AG04450 (cell line): ENCODE data around the gene ZNF512. TPM values are rescaled to one million over a fixed set of nuclear protein-coding genes. Genes with fewer than 3 reads are reported as not detected.
"Not testable (repeated sequence)": the region's sequence is repeated elsewhere in the genome, so short reads cannot be mapped to it uniquely, and the experiment has no call there.

Source experiments
- CTCF ChIA-PET: fragments of 300-600, 350-600 bp; formaldehyde crosslinking; extraction: SDS; loops from one replicate; lab custom pipeline; 2022; ENCODE audit warnings: antibody characterized with exemption, inconsistent platforms; lab: Charles Lee
- POLR2A ChIA-PET: fragments of 350-600 bp; formaldehyde crosslinking; extraction: SDS; loops from one replicate; lab custom pipeline; 2021; ENCODE audit warnings: antibody characterized with exemption, inconsistent platforms; lab: Yijun Ruan, JAX
- DNase-seq: peaks from one replicate; pipeline ENCODE4 v3.0.0-alpha.2; 2011; ENCODE audit warnings: low read depth, low spot score
- H3K27ac ChIP-seq: one replicate; pipeline ENCODE4 v1.5.1; 2012; ENCODE audit warnings: low read depth, low read length, control low read depth
- H3K27me3 ChIP-seq: one replicate; pipeline ENCODE4 v1.6.0; 2012; ENCODE audit warnings: low read length; ENCODE audit not compliant: control insufficient read depth, insufficient read depth
- H3K4me3 ChIP-seq: 2 replicates; pipeline ENCODE4 v1.5.1; 2011; ENCODE audit warnings: mild to moderate bottlenecking, low read depth, low read length, control low read depth
- H3K9me3 ChIP-seq: 2 replicates; pipeline ENCODE4 v1.5.1; 2012; ENCODE audit warnings: low read length; ENCODE audit not compliant: control insufficient read depth, insufficient read depth
- CTCF ChIP-seq: IDR thresholded peaks from 2 replicates; pipeline ENCODE4 v1.5.1; 2011; ENCODE audit warnings: low read depth, low read length, control low read depth, inconsistent platforms
- polyA plus RNA-seq: library from polyadenylated mRNA; depleted of rRNA; stranded (reverse); fragments of >200 nt; gene quantifications from 2 replicates; pipeline ENCODE4 v1.2.3, GENCODE V29; 2011

Gene ZNF512
- polyA plus RNA-seq, 1 experiment, result 63.7 TPM

DNA sequence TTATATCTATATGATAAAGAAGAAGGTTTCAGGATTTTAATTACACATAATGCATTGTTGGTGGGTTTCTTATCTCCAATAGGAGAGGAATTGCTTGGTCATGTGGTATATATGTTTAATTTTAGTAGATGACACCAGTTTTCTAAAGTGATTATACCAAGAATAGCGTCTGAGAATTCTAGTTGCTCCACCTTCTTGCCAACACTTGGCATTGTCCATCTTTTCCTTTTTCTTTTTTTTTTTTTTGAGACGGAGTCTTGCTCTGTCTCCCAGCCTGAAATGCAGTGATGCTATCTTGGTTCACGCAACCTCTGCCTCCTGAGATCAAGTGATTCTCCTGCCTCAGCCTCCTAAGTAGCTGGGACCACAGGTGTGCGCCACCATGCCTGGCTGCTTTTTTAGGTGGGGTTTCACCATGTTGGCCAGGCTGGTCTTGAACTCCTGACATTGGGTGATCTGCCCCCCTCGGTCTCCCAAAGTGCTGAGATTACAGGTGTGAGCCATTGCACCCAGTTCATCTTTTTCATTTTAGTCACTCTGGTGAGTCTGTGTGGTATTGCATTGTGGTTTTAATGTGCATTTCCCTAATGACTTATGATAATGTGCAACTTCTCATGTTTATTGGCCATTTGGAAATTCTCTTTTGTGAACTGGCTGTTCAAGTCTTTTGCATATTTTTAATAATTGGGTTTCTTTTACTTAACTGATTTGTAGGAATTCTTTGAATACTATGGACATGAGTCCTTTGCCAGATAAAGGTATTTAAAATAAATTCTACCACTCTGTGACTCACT, 37.3 kb upstream of the ZNF512 start:
- Histone ChIP-seq H3K4me3 (no peak overlapping the region), H3K9me3 (no peaks in the 10 kb centered on the region), H3K27me3 (no peaks in the 10 kb centered on the region), H3K27ac (no peak overlapping the region)
- POLR2A ChIA-PET, result no interaction called here
- TF ChIP-seq CTCF, result no peak
- CTCF ChIA-PET, result interaction anchor here (0.7 kb wide), 1 partner anchor 314 kb away, joined by 3 read pairs; no protein-coding TSS in a partner anchor
- DNase-seq, result no peak

- Histone ChIP-seq H3K4me3 (no peak overlapping the region), H3K27ac (no peak overlapping the region), H3K27me3 (peaks cover 7% of the 10 kb centered on the region), H3K9me3 (no peaks in the 10 kb centered on the region)
- DNase-seq, result no peak
- ChIA-PET POLR2A (no interaction called here), CTCF (no interaction called here)
- no peak for TF ChIP-seq CTCF
Measured at GRCh38 chr2:27549303-27549702, 33.5 kb upstream of the ZNF512 start.

GRCh38 chr2:27551514-27551913, 31.3 kb upstream of the ZNF512 start:
- POLR2A ChIA-PET, result interaction anchor here (0.7 kb wide), 1 partner anchor 22 kb away, joined by 3 read pairs; no protein-coding TSS in a partner anchor
- no peak for TF ChIP-seq CTCF
- Histone ChIP-seq H3K4me3 (no peak overlapping the region), H3K27me3 (peaks cover 7% of the 10 kb centered on the region), H3K9me3 (no peaks in the 10 kb centered on the region), H3K27ac (no peak overlapping the region)
- CTCF ChIA-PET, result no interaction called here
- DNase-seq, result no peak

DNA sequence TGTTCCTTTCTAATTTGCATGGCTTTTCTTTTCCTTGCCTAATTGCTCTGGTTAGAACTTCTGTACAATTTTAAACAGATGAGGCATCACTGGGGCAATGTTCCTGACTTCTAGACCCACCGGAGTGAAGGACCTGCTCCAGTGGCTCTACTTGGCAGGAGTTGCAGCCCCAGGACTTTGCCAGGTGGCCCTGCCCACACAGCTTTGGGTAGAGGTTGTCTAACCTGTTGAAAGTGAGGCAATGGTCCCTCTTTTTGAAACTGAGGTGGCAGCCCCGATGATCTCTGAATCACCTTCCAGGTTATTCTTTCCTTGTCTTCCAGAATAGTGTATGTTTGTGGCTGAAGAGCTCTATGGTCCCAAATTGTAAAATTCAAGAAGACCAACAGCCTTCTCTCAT, 29.9 kb upstream of the ZNF512 start:
- H3K27ac ChIP-seq, result no peak overlapping the region
- no peaks in the 10 kb centered on the region for H3K9me3 ChIP-seq
- H3K4me3 ChIP-seq, result no peak overlapping the region
- TF ChIP-seq CTCF, result no peak
- ChIA-PET CTCF (no interaction called here), POLR2A (no interaction called here)
- H3K27me3 ChIP-seq, result peaks cover 7% of the 10 kb centered on the region
- DNase-seq, result no peak

DNA sequence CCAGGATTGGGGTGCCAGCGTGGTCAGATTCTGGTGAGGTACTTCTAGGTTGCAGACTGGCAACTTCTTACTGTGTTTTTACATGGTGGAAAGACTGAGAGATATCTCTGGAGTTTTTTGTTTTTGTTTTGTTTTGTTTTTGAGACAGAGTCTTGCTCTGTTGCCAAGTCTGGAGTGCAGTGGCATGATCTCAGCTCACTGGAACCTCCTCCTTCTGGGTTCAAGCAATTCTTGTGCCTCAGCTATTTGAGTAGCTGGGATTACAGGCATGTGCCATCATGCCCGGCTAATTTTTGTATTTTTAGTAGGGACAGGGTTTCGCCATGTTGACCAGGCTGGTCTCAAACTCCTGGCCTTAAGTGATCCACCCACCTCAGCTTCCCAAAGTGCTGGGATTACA, 28.4 kb upstream of the ZNF512 start:
- H3K9me3 ChIP-seq, H3K27ac ChIP-seq, POLR2A ChIA-PET, H3K27me3 ChIP-seq, DNase-seq, H3K4me3 ChIP-seq, CTCF ChIA-PET: not testable (repeated sequence)
